GM11168 (cell line): Measurements from ENCODE around the gene USP40.

Source experiments
- in situ Hi-C: fragments of 300-500 bp; cut with MboI; formaldehyde crosslinking; loops from one replicate; pipeline ENCODE4 v1.12.0; 2022; ENCODE audit warnings: low sequenced_read_pairs; ENCODE audit not compliant: unreplicated experiment

Gene USP40

GRCh38 chr2:233479616-233480489 is 86.7 kb downstream of the USP40 start:
- in situ Hi-C loops = loop anchor here (10.0 kb wide), 1 partner anchor 235 kb away; the partner anchor contains the start of genes UGT1A4 and UGT1A5

- in situ Hi-C loops = no loop called here
Measured at GRCh38 chr2:233477548-233478433, 88.8 kb downstream of the USP40 start.

GRCh38 chr2:233476651-233477547 is 89.7 kb downstream of the USP40 start:
- in situ Hi-C loops = no loop called here

- in situ Hi-C loops = no loop called here
Measured at GRCh38 chr2:233476063-233476410, 90.5 kb downstream of the USP40 start.

- in situ Hi-C loops = no loop called here
Measured at GRCh38 chr2:233474308-233475160, 92.0 kb downstream of the USP40 start.

- in situ Hi-C loops = no loop called here
Measured at GRCh38 chr2:233473878-233474277, 92.7 kb downstream of the USP40 start.

- in situ Hi-C loops = no loop called here
Measured at GRCh38 chr2:233473386-233473791, 93.2 kb downstream of the USP40 start.

GRCh38 chr2:233471291-233472035 is 95.1 kb downstream of the USP40 start:
- in situ Hi-C loops = no loop called here

- in situ Hi-C loops = no loop called here
Measured at GRCh38 chr2:233470839-233471238, 95.7 kb downstream of the USP40 start.

- in situ Hi-C loops = no loop called here
Measured at GRCh38 chr2:233470011-233470687, 96.4 kb downstream of the USP40 start.

GRCh38 chr2:233469261-233470010 is 97.1 kb downstream of the USP40 start:
- in situ Hi-C loops = no loop called here

- in situ Hi-C loops = no loop called here
Measured at GRCh38 chr2:233468741-233469110, 97.9 kb downstream of the USP40 start.

- in situ Hi-C loops = no loop called here
Measured at GRCh38 chr2:233468047-233468740, 98.4 kb downstream of the USP40 start.

- in situ Hi-C loops = no loop called here
Measured at GRCh38 chr2:233466991-233467603, 99.5 kb downstream of the USP40 start.

GRCh38 chr2:233464531-233465240 is 101.9 kb downstream of the USP40 start:
- in situ Hi-C loops = no loop called here

- in situ Hi-C loops = no loop called here
Measured at GRCh38 chr2:233464056-233464455, 102.5 kb downstream of the USP40 start.
